Measurements from ENCODE around the gene CUL4A. TPM values are rescaled to one million over a fixed set of nuclear protein-coding genes. Genes with fewer than 3 reads are reported as not detected.

CUL4A gene
- total RNA-seq, 4 donors from 2014 or later: 87.6 to 150 (median 110) TPM

GRCh38 chr13:113167155-113167554 lies 42.3 kb upstream of the CUL4A start:
- H3K27me3 ChIP-seq: peaks cover 15% of the 10 kb centered on the region
- H3K4me3 ChIP-seq: no peak overlapping the region
- intact Hi-C loops (cut with DNase I; ENCODE audit: low total_unique reads): no loop called here
- no peak for TF ChIP-seq POLR2AphosphoS5 (IDR thresholded peaks at IDR 0.05)
- TF ChIP-seq POLR2A (IDR thresholded peaks at IDR 0.05): no peak
- no peak for TF ChIP-seq CTCF (IDR thresholded peaks at IDR 0.05)
- no peak for TF ChIP-seq EP300 (IDR thresholded peaks at IDR 0.05; ENCODE audit: low read depth)
- H3K9me3 ChIP-seq: no peaks in the 10 kb centered on the region
- peak overlapping the region in 2 of 4 donors; percentile 11 to 20 for H3K27ac ChIP-seq
- DNase-seq: no peak
- H3K36me3 ChIP-seq: no peaks in the 10 kb centered on the region
- peaks cover 0 to 17% (median 8%) of the 10 kb centered on the region in 4 donors for H3K4me1 ChIP-seq
- WGBS, 2 donors (ENCODE audit: low coverage in 1 of 2): 63 to 65% methylated on average over 10 of the region's 10 CpGs
- in situ Hi-C loops (cut with MboI; ENCODE audit: low pct_ligation_motif_present in 1 of 4, low pct_unique_long_range_greater_than_20kb in 1 of 4, low sequenced_read_pairs in 3 of 4): no loop called here

GRCh38 chr13:113167575-113167974 lies 41.8 kb upstream of the CUL4A start:
- H3K9me3 ChIP-seq: no peaks in the 10 kb centered on the region
- no peak overlapping the region for H3K27ac ChIP-seq
- H3K36me3 ChIP-seq: no peaks in the 10 kb centered on the region
- WGBS, 2 donors (ENCODE audit: low coverage in 1 of 2): 99 to 100% methylated on average over 3 of the region's 3 CpGs
- in situ Hi-C loops (cut with MboI; ENCODE audit: low pct_ligation_motif_present in 1 of 4, low pct_unique_long_range_greater_than_20kb in 1 of 4, low sequenced_read_pairs in 3 of 4) (no loop called here), intact Hi-C loops (cut with DNase I; ENCODE audit: low total_unique reads) (no loop called here)
- H3K27me3 ChIP-seq: peaks cover 15% of the 10 kb centered on the region
- DNase-seq: no peak
- no peak overlapping the region for H3K4me3 ChIP-seq
- H3K4me1 ChIP-seq: peaks cover 0 to 17% (median 8%) of the 10 kb centered on the region in 4 donors
- TF ChIP-seq POLR2A (IDR thresholded peaks at IDR 0.05): no peak
- no peak for TF ChIP-seq EP300 (IDR thresholded peaks at IDR 0.05; ENCODE audit: low read depth)
- TF ChIP-seq POLR2AphosphoS5 (IDR thresholded peaks at IDR 0.05): no peak
- no peak for TF ChIP-seq CTCF (IDR thresholded peaks at IDR 0.05)

- intact Hi-C loops (cut with DNase I; ENCODE audit: low total_unique reads) (no loop called here), in situ Hi-C loops (cut with MboI; ENCODE audit: low pct_ligation_motif_present in 1 of 4, low pct_unique_long_range_greater_than_20kb in 1 of 4, low sequenced_read_pairs in 3 of 4) (no loop called here)
- Histone ChIP-seq H3K27ac (no peak overlapping the region), H3K27me3 (peaks cover 9% of the 10 kb centered on the region), H3K9me3 (no peaks in the 10 kb centered on the region), H3K36me3 (no peaks in the 10 kb centered on the region), H3K4me1 (peaks cover 0 to 17% (median 8%) of the 10 kb centered on the region in 4 donors), H3K4me3 (no peak overlapping the region)
- DNase-seq: no peak
- WGBS, 2 donors (ENCODE audit: low coverage in 1 of 2): 62 to 78% methylated on average over 5 to 7 of the region's 7 CpGs
- TF ChIP-seq CTCF (IDR thresholded peaks at IDR 0.05) (no peak), POLR2AphosphoS5 (IDR thresholded peaks at IDR 0.05) (no peak), POLR2A (IDR thresholded peaks at IDR 0.05) (no peak)
Observed at GRCh38 chr13:113168211-113168610, 41.2 kb upstream of the CUL4A start.

GRCh38 chr13:113169277-113170272 lies 39.8 kb upstream of the CUL4A start:
- in situ Hi-C loops (cut with MboI; ENCODE audit: low pct_ligation_motif_present in 1 of 4, low pct_unique_long_range_greater_than_20kb in 1 of 4, low sequenced_read_pairs in 3 of 4): no loop called here
- intact Hi-C loops (cut with DNase I; ENCODE audit: low total_unique reads): no loop called here
- Histone ChIP-seq H3K27me3 (no peaks in the 10 kb centered on the region), H3K4me1 (peaks cover 0 to 17% (median 8%) of the 10 kb centered on the region in 4 donors), H3K27ac (no peak overlapping the region), H3K4me3 (no peak overlapping the region), H3K9me3 (no peaks in the 10 kb centered on the region), H3K36me3 (no peaks in the 10 kb centered on the region)
- no peak for DNase-seq
- no peak for TF ChIP-seq POLR2AphosphoS5 (IDR thresholded peaks at IDR 0.05)
- no peak for TF ChIP-seq POLR2A (IDR thresholded peaks at IDR 0.05)
- no peak for TF ChIP-seq EP300 (IDR thresholded peaks at IDR 0.05; ENCODE audit: low read depth)
- TF ChIP-seq CTCF (IDR thresholded peaks at IDR 0.05): no peak
- 64 to 73% methylated on average over 3 to 13 of the region's 13 CpGs for WGBS, 2 donors (ENCODE audit: low coverage in 1 of 2)

All from transverse colon (tissue), 4 donors.